ENCODE measurements around the gene STS. TPM values are rescaled to one million over a fixed set of nuclear protein-coding genes. Genes with fewer than 3 reads are reported as not detected.

Gene STS
- total RNA-seq, 5 donors from 2014 or later (not counting 1 experiment from before 2014, with no cell fraction given): 0.70 to 1.3 (median 0.85) TPM

DNA sequence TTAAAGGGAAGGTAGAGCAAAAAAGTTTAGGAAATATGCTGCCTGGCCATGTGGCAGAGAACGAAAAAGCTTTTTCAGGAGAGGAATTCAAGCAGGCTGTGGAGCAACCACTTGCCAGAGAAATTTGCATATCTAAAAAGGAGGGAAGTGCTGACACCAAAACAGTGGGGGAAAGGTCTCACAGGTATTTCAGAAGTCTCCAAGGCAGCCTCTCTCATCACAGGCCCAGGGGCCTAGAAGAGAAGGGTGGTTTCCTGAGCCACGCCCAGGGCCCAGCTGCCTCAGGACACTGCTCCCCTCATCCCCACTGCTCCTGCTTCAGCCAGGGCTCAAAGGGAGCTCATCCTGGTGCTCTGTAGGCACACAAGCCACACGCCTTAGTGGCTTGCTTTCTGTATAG, 29.9 kb upstream of the STS start:
- peak overlapping the region in 1 of 2 donors; percentile 14 for H3K27ac Mint-ChIP-seq
- no peak overlapping the region for H3K27ac ChIP-seq (ENCODE audit: low read length)
- H3K27me3 ChIP-seq (replicated peaks in 1 of 2; ENCODE audit: control insufficient read depth in 2 of 2, extremely low read depth in 1 of 2, insufficient read depth in 2 of 2, low read length in 1 of 2): no peaks in the 10 kb centered on the region
- no CpG with 5 or more reads among the region's 3 CpGs for WGBS (ENCODE audit: insufficient coverage)
- CTCF ChIA-PET: interaction anchor here in 1 of 2 donors (0.6 kb wide), 1 partner anchor 141 kb away, joined by 3 read pairs; no protein-coding TSS in a partner anchor
- H3K4me3 ChIP-seq (ENCODE audit: control insufficient read depth in 1 of 2, extremely low read depth in 1 of 2, low read length in 1 of 2): no peak overlapping the region
- no peaks in the 10 kb centered on the region for H3K27me3 Mint-ChIP-seq
- no peaks in the 10 kb centered on the region for H3K9me3 ChIP-seq
- H3K4me1 Mint-ChIP-seq: peaks cover 46 to 65% (median 61%) of the 10 kb centered on the region in 3 donors
- ATAC-seq (replicated peaks in 1 of 4) (no peak), DNase-seq (no peak)
- POLR2A ChIA-PET: no interaction called here
- peaks cover 0 to 6% (median 3%) of the 10 kb centered on the region in 3 donors for H3K9me3 Mint-ChIP-seq
- H3K4me3 Mint-ChIP-seq: no peak overlapping the region
- peaks cover 21% of the 10 kb centered on the region for H3K36me3 Mint-ChIP-seq
- peaks cover 0 to 2% of the 10 kb centered on the region in 2 donors for H3K36me3 ChIP-seq (ENCODE audit: control insufficient read depth in 2 of 2, extremely low read depth in 1 of 2, insufficient read depth in 1 of 2, low read length in 1 of 2)
- H3K4me1 ChIP-seq (ENCODE audit: control insufficient read depth in 1 of 2, extremely low read depth in 1 of 2, insufficient read depth in 2 of 2, low read length in 2 of 2): peaks cover 0 to 2% of the 10 kb centered on the region in 2 experiments

DNA sequence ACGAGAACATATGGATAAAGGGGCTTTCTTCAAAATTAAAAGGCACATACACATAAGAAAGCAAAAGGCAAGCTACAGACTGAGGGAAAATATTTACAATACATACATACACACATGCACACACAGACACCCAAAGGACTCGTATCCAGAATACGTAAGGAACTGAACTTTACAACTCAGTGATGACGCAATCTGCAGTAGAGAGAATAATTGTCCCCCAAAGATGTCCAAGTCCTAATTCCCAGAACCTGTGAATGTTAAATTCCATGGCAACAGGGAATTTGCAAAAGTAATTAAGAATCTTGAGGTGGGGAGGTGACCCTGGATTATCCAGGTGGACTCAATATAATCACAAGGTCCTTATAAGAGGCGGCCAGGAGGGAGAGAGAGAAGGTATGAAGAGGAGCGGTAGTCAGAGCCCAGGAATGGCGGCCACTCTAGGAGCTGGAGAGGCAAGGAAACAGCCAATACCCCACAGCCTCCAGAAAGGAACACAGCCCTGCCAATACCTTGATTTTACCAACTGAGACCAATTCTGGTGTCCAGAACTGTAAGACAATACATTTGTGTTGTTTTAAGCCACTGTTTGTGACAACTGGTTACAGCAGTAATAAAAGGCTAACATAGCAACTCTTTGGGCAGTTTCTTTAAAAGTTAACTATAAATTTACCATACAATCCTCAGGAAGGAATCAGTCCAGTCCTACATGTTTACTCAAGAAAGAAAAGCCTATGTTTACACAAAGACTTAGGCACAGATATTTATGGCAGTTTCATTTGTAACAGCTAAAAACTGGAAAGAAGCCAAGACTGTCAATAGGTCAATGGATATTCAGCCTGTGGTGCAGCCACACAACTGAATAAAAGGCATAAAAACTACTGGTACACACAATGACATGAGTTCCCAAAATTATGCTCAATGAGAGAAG, 27.3 kb upstream of the STS start:
- CTCF ChIA-PET: no interaction called here
- Mint-ChIP-seq H3K27me3 (no peaks in the 10 kb centered on the region), H3K9me3 (peaks cover 0 to 6% (median 3%) of the 10 kb centered on the region in 3 donors), H3K36me3 (peaks cover 21% of the 10 kb centered on the region), H3K27ac (no peak overlapping the region), H3K4me3 (no peak overlapping the region), H3K4me1 (peaks cover 37 to 65% (median 56%) of the 10 kb centered on the region in 3 donors)
- no peak for ATAC-seq (replicated peaks in 1 of 4)
- DNase-seq: no peak
- no peak overlapping the region for H3K27ac ChIP-seq (ENCODE audit: low read length)
- no peaks in the 10 kb centered on the region for H3K36me3 ChIP-seq (ENCODE audit: control insufficient read depth in 2 of 2, extremely low read depth in 1 of 2, insufficient read depth in 1 of 2, low read length in 1 of 2)
- WGBS (ENCODE audit: insufficient coverage): no CpG with 5 or more reads among the region's 7 CpGs
- no peak overlapping the region for H3K4me3 ChIP-seq (ENCODE audit: control insufficient read depth in 1 of 2, extremely low read depth in 1 of 2, low read length in 1 of 2)
- POLR2A ChIA-PET: no interaction called here
- H3K9me3 ChIP-seq: no peaks in the 10 kb centered on the region
- peaks cover 0 to 2% of the 10 kb centered on the region in 2 experiments for H3K4me1 ChIP-seq (ENCODE audit: control insufficient read depth in 1 of 2, extremely low read depth in 1 of 2, insufficient read depth in 2 of 2, low read length in 2 of 2)
- no peaks in the 10 kb centered on the region for H3K27me3 ChIP-seq (replicated peaks in 1 of 2; ENCODE audit: control insufficient read depth in 2 of 2, extremely low read depth in 1 of 2, insufficient read depth in 2 of 2, low read length in 1 of 2)

- H3K27me3 Mint-ChIP-seq: no peaks in the 10 kb centered on the region
- POLR2A ChIA-PET: no interaction called here
- CTCF ChIA-PET: no interaction called here
- H3K9me3 Mint-ChIP-seq: peaks cover 0 to 6% (median 3%) of the 10 kb centered on the region in 3 donors
- no peak overlapping the region for H3K27ac Mint-ChIP-seq
- no peak overlapping the region for H3K27ac ChIP-seq (ENCODE audit: low read length)
- WGBS (ENCODE audit: insufficient coverage): no CpG with 5 or more reads among the region's 2 CpGs
- H3K4me3 Mint-ChIP-seq: no peak overlapping the region
- H3K9me3 ChIP-seq: no peaks in the 10 kb centered on the region
- H3K27me3 ChIP-seq (replicated peaks in 1 of 2; ENCODE audit: control insufficient read depth in 2 of 2, extremely low read depth in 1 of 2, insufficient read depth in 2 of 2, low read length in 1 of 2): no peaks in the 10 kb centered on the region
- peaks cover 23% of the 10 kb centered on the region for H3K36me3 Mint-ChIP-seq
- H3K36me3 ChIP-seq (ENCODE audit: control insufficient read depth in 2 of 2, extremely low read depth in 1 of 2, insufficient read depth in 1 of 2, low read length in 1 of 2): no peaks in the 10 kb centered on the region
- no peak for DNase-seq
- H3K4me1 Mint-ChIP-seq: peaks cover 37 to 65% (median 56%) of the 10 kb centered on the region in 3 donors
- no peak overlapping the region for H3K4me3 ChIP-seq (ENCODE audit: control insufficient read depth in 1 of 2, extremely low read depth in 1 of 2, low read length in 1 of 2)
- H3K4me1 ChIP-seq (ENCODE audit: control insufficient read depth in 1 of 2, extremely low read depth in 1 of 2, insufficient read depth in 2 of 2, low read length in 2 of 2): peaks cover 0 to 2% of the 10 kb centered on the region in 2 experiments
- ATAC-seq (replicated peaks in 1 of 4): no peak
These were observed 26.7 kb upstream of the STS start for GRCh38 chrX:7120878-7121219.

DNA sequence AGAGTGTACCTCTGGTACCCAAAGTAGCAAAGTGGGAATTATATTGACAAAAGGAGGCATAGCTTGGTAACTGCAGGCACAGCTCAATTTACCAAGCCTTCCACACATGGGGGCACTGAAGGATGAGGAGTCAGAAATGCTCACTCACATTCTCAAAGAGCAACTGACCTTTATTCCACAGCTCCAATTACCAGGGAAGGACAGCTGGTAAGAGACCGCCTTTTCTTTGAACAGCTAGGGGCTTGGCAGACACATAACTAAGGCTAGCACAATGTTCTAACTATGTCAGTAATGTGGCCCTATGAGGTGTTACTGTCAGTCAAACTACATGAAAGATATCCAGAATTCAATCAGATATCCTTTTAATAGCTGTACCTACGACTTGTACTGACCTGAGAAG, 20.5 kb upstream of the STS start:
- Histone ChIP-seq H3K4me1 (ENCODE audit: control insufficient read depth in 1 of 2, extremely low read depth in 1 of 2, insufficient read depth in 2 of 2, low read length in 2 of 2) (no peaks in the 10 kb centered on the region), H3K9me3 (no peaks in the 10 kb centered on the region), H3K36me3 (ENCODE audit: control insufficient read depth in 2 of 2, extremely low read depth in 1 of 2, insufficient read depth in 1 of 2, low read length in 1 of 2) (peaks cover 0 to 6% of the 10 kb centered on the region in 2 donors), H3K27me3 (replicated peaks in 1 of 2; ENCODE audit: control insufficient read depth in 2 of 2, extremely low read depth in 1 of 2, insufficient read depth in 2 of 2, low read length in 1 of 2) (no peaks in the 10 kb centered on the region), H3K4me3 (ENCODE audit: control insufficient read depth in 1 of 2, extremely low read depth in 1 of 2, low read length in 1 of 2) (no peak overlapping the region), H3K27ac (ENCODE audit: low read length) (no peak overlapping the region)
- DNase-seq: no peak
- no CpG with 5 or more reads among the region's 2 CpGs for WGBS (ENCODE audit: insufficient coverage)
- H3K27ac Mint-ChIP-seq: no peak overlapping the region
- no peaks in the 10 kb centered on the region for H3K27me3 Mint-ChIP-seq
- H3K4me3 Mint-ChIP-seq: no peak overlapping the region
- no peaks in the 10 kb centered on the region for H3K9me3 Mint-ChIP-seq
- POLR2A ChIA-PET: no interaction called here
- peaks cover 14 to 33% (median 21%) of the 10 kb centered on the region in 3 donors for H3K4me1 Mint-ChIP-seq
- CTCF ChIA-PET: no interaction called here
- peaks cover 8% of the 10 kb centered on the region for H3K36me3 Mint-ChIP-seq
- no peak for ATAC-seq (replicated peaks in 1 of 4)

DNA sequence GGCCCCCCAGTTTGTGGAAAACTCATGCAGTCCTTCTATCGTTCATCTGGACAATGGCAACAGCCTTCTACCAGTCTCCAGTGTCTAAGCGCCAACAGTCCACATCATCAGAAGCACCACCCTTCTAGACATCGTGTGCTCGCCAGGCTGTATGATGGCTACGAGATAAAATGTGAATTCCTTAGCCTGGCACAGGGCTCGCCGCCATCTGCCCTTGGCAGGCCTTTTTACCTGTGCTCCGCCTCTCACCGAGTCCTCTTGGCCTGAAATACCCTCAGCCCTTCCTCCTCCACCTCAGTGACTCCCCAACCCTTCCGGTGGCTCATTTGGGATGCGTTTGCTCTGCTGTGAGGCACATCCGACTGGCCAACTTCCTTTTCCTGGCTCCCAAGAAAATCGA, 15.9 kb upstream of the STS start:
- CTCF ChIA-PET: no interaction called here
- Mint-ChIP-seq H3K4me3 (no peak overlapping the region), H3K4me1 (peaks cover 38 to 51% (median 45%) of the 10 kb centered on the region in 3 donors), H3K27me3 (no peaks in the 10 kb centered on the region), H3K36me3 (no peaks in the 10 kb centered on the region), H3K27ac (no peak overlapping the region), H3K9me3 (no peaks in the 10 kb centered on the region)
- no peak overlapping the region for H3K27ac ChIP-seq (ENCODE audit: low read length)
- ATAC-seq (replicated peaks in 1 of 4): no peak
- H3K4me1 ChIP-seq (ENCODE audit: control insufficient read depth in 1 of 2, extremely low read depth in 1 of 2, insufficient read depth in 2 of 2, low read length in 2 of 2): peaks cover 2 to 8% of the 10 kb centered on the region in 2 experiments
- 100% methylated on average over 2 of the region's 13 CpGs for WGBS (ENCODE audit: insufficient coverage)
- no peak for DNase-seq
- POLR2A ChIA-PET: no interaction called here
- no peak overlapping the region for H3K4me3 ChIP-seq (ENCODE audit: control insufficient read depth in 1 of 2, extremely low read depth in 1 of 2, low read length in 1 of 2)
- no peaks in the 10 kb centered on the region for H3K9me3 ChIP-seq
- peaks cover 0 to 2% of the 10 kb centered on the region in 2 donors for H3K36me3 ChIP-seq (ENCODE audit: control insufficient read depth in 2 of 2, extremely low read depth in 1 of 2, insufficient read depth in 1 of 2, low read length in 1 of 2)
- no peaks in the 10 kb centered on the region for H3K27me3 ChIP-seq (replicated peaks in 1 of 2; ENCODE audit: control insufficient read depth in 2 of 2, extremely low read depth in 1 of 2, insufficient read depth in 2 of 2, low read length in 1 of 2)

- DNase-seq: peak in 20 of 35 experiments; percentile 1 to 41 (median 12)
- CTCF ChIA-PET: interaction anchor here in 1 of 2 donors (2.3 kb wide), 1 partner anchor 792 kb away, joined by 6 read pairs; no protein-coding TSS in a partner anchor
- Mint-ChIP-seq H3K4me1 (peaks cover 38 to 51% (median 45%) of the 10 kb centered on the region in 3 donors), H3K4me3 (no peak overlapping the region), H3K9me3 (no peaks in the 10 kb centered on the region), H3K36me3 (no peaks in the 10 kb centered on the region), H3K27me3 (no peaks in the 10 kb centered on the region), H3K27ac (peak overlapping the region in 1 of 2 donors; percentile 46)
- Histone ChIP-seq H3K4me3 (ENCODE audit: control insufficient read depth in 1 of 2, extremely low read depth in 1 of 2, low read length in 1 of 2) (no peak overlapping the region), H3K36me3 (ENCODE audit: control insufficient read depth in 2 of 2, extremely low read depth in 1 of 2, insufficient read depth in 1 of 2, low read length in 1 of 2) (no peaks in the 10 kb centered on the region), H3K27ac (ENCODE audit: low read length) (no peak overlapping the region), H3K27me3 (replicated peaks in 1 of 2; ENCODE audit: control insufficient read depth in 2 of 2, extremely low read depth in 1 of 2, insufficient read depth in 2 of 2, low read length in 1 of 2) (no peaks in the 10 kb centered on the region), H3K4me1 (ENCODE audit: control insufficient read depth in 1 of 2, extremely low read depth in 1 of 2, insufficient read depth in 2 of 2, low read length in 2 of 2) (peaks cover 2 to 8% of the 10 kb centered on the region in 2 experiments), H3K9me3 (no peaks in the 10 kb centered on the region)
- WGBS (ENCODE audit: insufficient coverage): no CpG with 5 or more reads among the region's 3 CpGs
- POLR2A ChIA-PET: no interaction called here
- ATAC-seq (replicated peaks in 1 of 4): peak in 3 of 4 experiments; percentile 36 to 86 (median 48)
These were observed 15.0 kb upstream of the STS start for GRCh38 chrX:7132335-7133049.
